Activated CD8-positive, alpha-beta T cell treated with anti-CD3 and anti-CD28 coated beads for 36 hours (primary cell): ENCODE measurements around the gene ZSWIM8. TPM values are rescaled to one million over a fixed set of nuclear protein-coding genes. Genes with fewer than 3 reads are reported as not detected.

ENCODE experiments used
- ATAC-seq: fragments of 200-7000 bp; cut with Tn5 transposase; one replicate; pipeline ENCODE4 v1.10.0; 2021; ENCODE audit warnings: mild to moderate bottlenecking, moderate library complexity
- CTCF ChIA-PET: fragments of 350-600 bp; sonication (Branson Sonifier 250); formaldehyde crosslinking; loops from one replicate; lab custom pipeline; 2021; ENCODE audit warnings: antibody characterized with exemption; lab: Charles Lee
- POLR2A ChIA-PET: fragments of 350-600 bp; sonication (Branson Sonifier 250); formaldehyde crosslinking; loops from one replicate; lab custom pipeline; 2021; ENCODE audit warnings: antibody characterized with exemption; lab: Charles Lee
- DNase-seq: peaks from one replicate; pipeline ENCODE4 v3.0.0-alpha.2; 2020
- H3K27ac Mint-ChIP-seq: one replicate; pipeline ENCODE4 v1.8.0; 2021; ENCODE audit warnings: mild to moderate bottlenecking, mixed read lengths
- H3K27me3 Mint-ChIP-seq: one replicate; pipeline ENCODE4 v1.8.0; 2021; ENCODE audit warnings: mixed read lengths
- H3K36me3 Mint-ChIP-seq: one replicate; pipeline ENCODE4 v1.8.0; 2021; ENCODE audit warnings: low read depth, mixed read lengths
- H3K4me1 Mint-ChIP-seq: one replicate; pipeline ENCODE4 v1.8.0; 2021; ENCODE audit warnings: low read depth, mixed read lengths
- H3K4me3 Mint-ChIP-seq: one replicate; pipeline ENCODE4 v1.8.0; 2021; ENCODE audit warnings: mild to moderate bottlenecking, moderate library complexity, mixed read lengths
- H3K9me3 Mint-ChIP-seq: one replicate; pipeline ENCODE4 v1.8.0; 2021; ENCODE audit warnings: mixed read lengths
- CTCF ChIP-seq: fragments of 200-600 bp; IDR thresholded peaks from one replicate; pipeline ENCODE4 v1.8.0; 2022; ENCODE audit warnings: antibody characterized with exemption, mild to moderate bottlenecking
- intact Hi-C: fragments of 100-400 bp; cut with micrococcal nuclease; formaldehyde crosslinking; loops from one replicate; pipeline ENCODE4 v1.10.0; 2022
- total RNA-seq, 2 experiments: library from RNA; stranded (reverse); gene quantifications; one replicate each; pipeline ENCODE4 v1.2.3, GENCODE V29; 2021

ZSWIM8 gene
- total RNA-seq, 2 experiments from 2014 or later, result 30.0 to 41.0 TPM

- CTCF ChIA-PET, result interaction anchor here (1.0 to 1.8 kb wide), 3 partner anchors 21 to 69 kb away, joined by 3 to 4 read pairs (median 3); no protein-coding TSS in a partner anchor
- DNase-seq (peak; percentile 65), ATAC-seq (peak; percentile 15)
- POLR2A ChIA-PET, result interaction anchor here (0.5 to 9.1 kb wide), 11 partner anchors 10 to 322 kb away, joined by 3 to 110 read pairs (median 12); partner anchors contain the start of genes CAMK2G, CHCHD1, SEC24C and ZSWIM8
- Mint-ChIP-seq H3K4me1 (peaks cover 44% of the 10 kb centered on the region), H3K27ac (peak overlapping the region; percentile 98), H3K9me3 (no peaks in the 10 kb centered on the region), H3K27me3 (no peaks in the 10 kb centered on the region), H3K36me3 (peaks cover 53% of the 10 kb centered on the region), H3K4me3 (peak overlapping the region; percentile 82)
- TF ChIP-seq CTCF, result no peak
- intact Hi-C loops, result no loop called here
Measured at GRCh38 chr10:73810735-73811465, 25.5 kb downstream of the ZSWIM8 start.

- CTCF ChIA-PET, result interaction anchor here (1.8 kb wide), 1 partner anchor 128 kb away, joined by 6 read pairs; no protein-coding TSS in a partner anchor
- POLR2A ChIA-PET, result interaction anchor here (0.6 to 1.3 kb wide), 5 partner anchors 9 to 44 kb away, joined by 3 read pairs; partner anchors contain the start of gene ZSWIM8
- H3K36me3 Mint-ChIP-seq, result peaks cover 35% of the 10 kb centered on the region
Measured at GRCh38 chr10:73812657-73813056, 27.3 kb downstream of the ZSWIM8 start.

GRCh38 chr10:73813333-73813732, 27.9 kb downstream of the ZSWIM8 start:
- Mint-ChIP-seq H3K4me1 (peaks cover 22% of the 10 kb centered on the region), H3K9me3 (no peaks in the 10 kb centered on the region), H3K4me3 (no peak overlapping the region), H3K27me3 (no peaks in the 10 kb centered on the region), H3K36me3 (peaks cover 30% of the 10 kb centered on the region), H3K27ac (no peak overlapping the region)
- CTCF ChIA-PET, result interaction anchor here (1.8 to 2.8 kb wide), 2 partner anchors 36 to 127 kb away, joined by 6 to 10 read pairs; no protein-coding TSS in a partner anchor
- no peak for TF ChIP-seq CTCF
- POLR2A ChIA-PET, result interaction anchor here (1.0 kb wide), 1 partner anchor 44 kb away, joined by 3 read pairs; no protein-coding TSS in a partner anchor
- ATAC-seq (no peak), DNase-seq (no peak)
- intact Hi-C loops, result no loop called here

More at GRCh38 chr10:73812657-73813056, 27.3 kb downstream of the ZSWIM8 start:
- Mint-ChIP-seq H3K27ac (peak overlapping the region; percentile 69), H3K4me3 (peak overlapping the region; percentile 26), H3K27me3 (no peaks in the 10 kb centered on the region), H3K4me1 (peaks cover 28% of the 10 kb centered on the region), H3K9me3 (no peaks in the 10 kb centered on the region)
- intact Hi-C loops, result no loop called here
- DNase-seq, result no peak
- no peak for TF ChIP-seq CTCF
- no peak for ATAC-seq

DNA sequence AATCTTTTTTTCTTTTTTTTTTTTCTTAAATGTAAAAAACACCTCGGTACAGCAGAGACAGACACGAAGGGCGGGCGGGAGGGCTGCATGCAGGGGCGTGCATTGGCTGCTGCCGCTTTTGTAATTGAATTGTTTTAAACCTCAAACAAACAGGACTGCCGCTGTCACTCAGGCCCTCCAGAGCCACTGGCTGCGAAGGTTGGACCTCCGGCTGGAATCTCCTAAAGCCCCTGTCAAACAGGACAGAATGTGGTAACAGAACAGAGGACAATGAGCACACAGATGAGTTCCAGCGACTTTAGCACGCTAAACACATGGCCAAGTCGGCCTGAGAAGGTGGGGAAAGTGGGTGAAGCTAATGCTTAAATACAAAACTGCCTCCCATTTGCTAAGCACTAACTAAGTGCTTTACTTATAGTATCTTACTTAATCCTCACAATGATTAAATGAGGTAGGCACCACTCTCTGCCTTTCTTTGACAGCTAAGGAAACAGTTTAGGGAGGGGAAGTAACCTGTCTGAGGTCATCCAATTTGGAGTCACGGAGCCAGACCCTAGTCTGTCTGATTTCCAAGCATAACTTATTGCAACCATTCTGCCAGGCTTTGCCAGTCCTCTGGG, 29.0 kb downstream of the ZSWIM8 start:
- intact Hi-C loops, result no loop called here
- ChIA-PET POLR2A (no interaction called here), CTCF (interaction anchor here (1.0 to 3.1 kb wide), 3 partner anchors 35 to 65 kb away, joined by 3 to 15 read pairs (median 10); no protein-coding TSS in a partner anchor)
- DNase-seq (no peak), ATAC-seq (no peak)
- Mint-ChIP-seq H3K27me3 (no peaks in the 10 kb centered on the region), H3K4me3 (no peak overlapping the region), H3K27ac (no peak overlapping the region), H3K4me1 (peaks cover 12% of the 10 kb centered on the region), H3K9me3 (no peaks in the 10 kb centered on the region), H3K36me3 (peaks cover 21% of the 10 kb centered on the region)
- TF ChIP-seq CTCF, result no peak
